ENCODE data around the gene GNAT1.
"Not testable (repeated sequence)": the region's sequence is repeated elsewhere in the genome, so short reads cannot be mapped to it uniquely, and the experiment has no call there.

GNAT1 gene

GRCh38 chr3:50242851-50243542 lies 51.6 kb downstream of the GNAT1 start:
- DNase-seq (ENCODE audit: low spot score): peak; percentile 39

- DNase-seq (ENCODE audit: low spot score): no peak
Measured at GRCh38 chr3:50243543-50243895, 52.1 kb downstream of the GNAT1 start.

GRCh38 chr3:50244813-50245212 lies 53.4 kb downstream of the GNAT1 start:
- DNase-seq (ENCODE audit: low spot score): not testable (repeated sequence)

DNA sequence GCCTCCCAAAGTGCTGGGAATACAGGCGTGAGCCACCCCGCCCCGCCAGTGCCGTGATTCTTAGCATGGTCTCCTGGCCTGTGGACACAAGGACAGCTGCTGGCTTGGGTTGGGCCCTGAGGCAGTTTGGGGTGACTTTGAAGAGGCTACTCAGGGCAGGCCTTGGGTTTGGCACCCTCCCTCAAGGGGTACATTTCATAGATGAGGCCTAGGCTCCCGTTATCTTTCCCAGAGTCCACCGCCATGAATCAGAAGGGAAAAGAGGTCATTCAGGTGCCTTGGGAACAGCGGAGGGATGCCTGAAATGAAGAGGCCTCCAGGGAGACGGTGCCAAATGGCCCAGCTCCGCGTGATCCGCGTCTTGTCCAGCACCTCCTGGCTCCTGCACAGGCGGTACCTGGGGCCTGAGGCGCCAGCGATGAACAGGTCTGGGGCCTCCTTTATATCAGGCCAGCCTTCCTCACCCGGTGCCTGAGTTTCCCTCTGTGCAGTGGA lies 53.9 kb downstream of the GNAT1 start:
- no peak for DNase-seq (ENCODE audit: low spot score)

GRCh38 chr3:50245831-50246516 lies 54.6 kb downstream of the GNAT1 start:
- peak; percentile 83 for DNase-seq (ENCODE audit: low spot score)

DNA sequence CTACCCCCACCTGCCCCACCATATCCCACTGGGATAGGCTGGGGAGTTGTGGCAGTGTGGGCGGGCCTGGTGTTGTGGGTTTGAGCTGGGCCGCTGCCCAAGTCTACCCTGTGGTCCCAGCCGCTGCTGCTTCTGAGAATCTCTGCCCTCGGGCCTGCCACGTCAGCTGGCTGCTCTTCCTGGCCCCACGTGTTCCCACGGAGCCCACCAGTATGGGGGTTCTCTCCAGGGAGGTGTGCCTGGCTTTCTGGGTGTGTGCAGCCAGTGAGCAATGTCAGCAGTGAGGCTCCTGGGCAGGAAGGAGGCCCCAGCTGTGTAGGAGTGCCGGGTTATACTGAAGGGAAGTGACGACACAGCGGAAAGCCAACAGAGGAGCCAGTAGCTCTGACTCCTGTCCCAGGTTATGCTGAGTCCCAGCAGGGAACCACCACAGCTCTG lies 55.1 kb downstream of the GNAT1 start:
- no peak for DNase-seq (ENCODE audit: low spot score)
